ENCODE data around the gene HAGH.

Gene HAGH

GRCh38 chr16:1850981-1851380, 24.4 kb upstream of the HAGH start:
- TF ChIP-seq CTCF (conservative IDR thresholded peaks at IDR 0.05) = no peak
- H3K27ac ChIP-seq = no peak overlapping the region

- TF ChIP-seq CTCF (conservative IDR thresholded peaks at IDR 0.05) = no peak
These were observed 19.8 kb upstream of the HAGH start for GRCh38 chr16:1846416-1846815.

GRCh38 chr16:1845985-1846384, 19.4 kb upstream of the HAGH start:
- no peak for TF ChIP-seq CTCF (conservative IDR thresholded peaks at IDR 0.05)
- H3K27ac ChIP-seq = no peak overlapping the region

More at GRCh38 chr16:1846416-1846815, 19.8 kb upstream of the HAGH start:
- no peak overlapping the region for H3K27ac ChIP-seq

DNA sequence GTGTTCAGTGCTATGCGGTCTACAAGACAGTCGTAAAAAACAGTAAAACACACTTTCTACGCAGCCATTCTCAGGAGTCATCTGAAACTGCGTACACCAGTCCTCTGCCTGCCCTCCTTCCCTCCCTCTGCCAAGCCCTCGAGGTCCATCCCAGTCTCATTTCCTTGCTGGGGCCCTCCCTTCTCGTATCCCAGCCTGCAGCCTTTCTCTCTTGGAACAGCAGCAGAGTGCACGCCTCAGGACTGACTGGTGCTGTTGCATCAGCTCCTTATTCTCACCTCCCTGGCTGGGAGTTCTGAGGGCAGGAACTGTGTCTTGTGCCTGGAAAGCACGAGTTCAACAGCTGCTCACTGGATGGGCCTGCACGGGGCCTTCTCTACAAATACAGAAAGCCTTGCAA, 12.9 kb upstream of the HAGH start:
- no peak overlapping the region for H3K27ac ChIP-seq
- no peak for TF ChIP-seq CTCF (conservative IDR thresholded peaks at IDR 0.05)

- H3K27ac ChIP-seq = no peak overlapping the region
- TF ChIP-seq CTCF (conservative IDR thresholded peaks at IDR 0.05) = no peak
These were observed 7.5 kb upstream of the HAGH start for GRCh38 chr16:1834096-1834495.

GRCh38 chr16:1832838-1833454, 6.3 kb upstream of the HAGH start:
- TF ChIP-seq CTCF (conservative IDR thresholded peaks at IDR 0.05) = no peak
- H3K27ac ChIP-seq = no peak overlapping the region

DNA sequence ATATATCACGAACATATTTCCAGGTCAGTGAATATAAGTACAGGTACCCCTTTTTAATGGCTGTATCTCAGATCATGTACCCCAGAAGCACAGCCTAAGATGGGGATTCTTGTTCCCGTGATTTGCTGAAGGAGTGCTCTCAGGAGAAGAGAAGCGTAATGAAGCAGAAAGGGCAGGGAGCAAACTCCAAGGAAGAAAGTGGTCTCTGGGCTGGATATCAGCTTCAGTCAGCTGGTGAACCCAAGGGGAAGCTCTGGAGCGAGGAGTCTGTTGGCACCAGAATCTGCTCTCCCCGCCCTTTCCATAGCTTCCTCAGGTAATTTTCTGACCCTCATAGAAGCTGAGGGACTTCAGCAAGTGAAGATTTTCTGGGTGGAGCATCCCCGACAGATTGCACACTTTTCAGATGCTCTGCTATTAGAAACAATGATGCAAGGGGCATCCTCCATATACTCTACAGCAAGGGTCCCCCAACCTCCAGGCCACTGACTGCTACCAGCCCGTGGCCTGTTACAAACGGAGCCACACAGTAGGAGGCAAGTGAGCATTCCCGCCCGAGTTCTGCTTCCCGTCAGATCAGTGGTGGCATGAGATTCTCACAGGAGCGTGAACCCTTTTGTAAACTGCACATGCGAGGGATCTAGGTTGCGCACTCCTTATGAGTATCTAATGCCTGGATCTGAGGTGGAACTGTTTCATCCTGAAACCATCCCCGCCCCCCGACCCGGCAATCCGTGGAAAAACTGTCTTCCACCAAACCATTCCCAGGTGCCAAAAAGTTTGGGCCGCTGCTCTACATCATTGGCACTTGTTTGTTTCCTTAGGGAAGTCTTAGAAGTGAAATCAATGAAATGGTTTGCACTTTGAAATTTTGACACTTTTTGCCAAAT, 4.8 kb upstream of the HAGH start:
- no peak for TF ChIP-seq CTCF (conservative IDR thresholded peaks at IDR 0.05)
- H3K27ac ChIP-seq = no peak overlapping the region

All from VCaP (cell line).